ENCODE data around the gene LRPPRC.

GRCh38 chr2:43946685-43947084 lies 49.1 kb downstream of the LRPPRC start:
- TF ChIP-seq, protein P1, sequence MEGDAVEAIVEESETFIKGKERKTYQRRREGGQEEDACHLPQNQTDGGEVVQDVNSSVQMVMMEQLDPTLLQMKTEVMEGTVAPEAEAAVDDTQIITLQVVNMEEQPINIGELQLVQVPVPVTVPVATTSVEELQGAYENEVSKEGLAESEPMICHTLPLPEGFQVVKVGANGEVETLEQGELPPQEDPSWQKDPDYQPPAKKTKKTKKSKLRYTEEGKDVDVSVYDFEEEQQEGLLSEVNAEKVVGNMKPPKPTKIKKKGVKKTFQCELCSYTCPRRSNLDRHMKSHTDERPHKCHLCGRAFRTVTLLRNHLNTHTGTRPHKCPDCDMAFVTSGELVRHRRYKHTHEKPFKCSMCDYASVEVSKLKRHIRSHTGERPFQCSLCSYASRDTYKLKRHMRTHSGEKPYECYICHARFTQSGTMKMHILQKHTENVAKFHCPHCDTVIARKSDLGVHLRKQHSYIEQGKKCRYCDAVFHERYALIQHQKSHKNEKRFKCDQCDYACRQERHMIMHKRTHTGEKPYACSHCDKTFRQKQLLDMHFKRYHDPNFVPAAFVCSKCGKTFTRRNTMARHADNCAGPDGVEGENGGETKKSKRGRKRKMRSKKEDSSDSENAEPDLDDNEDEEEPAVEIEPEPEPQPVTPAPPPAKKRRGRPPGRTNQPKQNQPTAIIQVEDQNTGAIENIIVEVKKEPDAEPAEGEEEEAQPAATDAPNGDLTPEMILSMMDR (conservative IDR thresholded peaks at IDR 0.05 in 1 of 2, IDR thresholded peaks at IDR 0.05 in 1 of 2; ENCODE audit: low read depth in 1 of 2, low read length in 2 of 2) = no peak
- no peak for TF ChIP-seq EZH2 (IDR thresholded peaks at IDR 0.05; ENCODE audit: low read length, missing control alignments)
